ENCODE results near the gene TTLL1.
"Not testable (repeated sequence)": the region's sequence is repeated elsewhere in the genome, so short reads cannot be mapped to it uniquely, and the experiment has no call there.

TTLL1 gene

GRCh38 chr22:43014316-43014868, 74.8 kb downstream of the TTLL1 start:
- DNase-seq (ENCODE audit: low read depth in 2 of 2, low spot score in 1 of 2): no peak

- DNase-seq (ENCODE audit: low read depth in 2 of 2, low spot score in 1 of 2): no peak
Observed at GRCh38 chr22:43013355-43014315, 75.6 kb downstream of the TTLL1 start.

GRCh38 chr22:43012390-43012789, 76.8 kb downstream of the TTLL1 start:
- no peak for DNase-seq (ENCODE audit: low read depth in 2 of 2, low spot score in 1 of 2)

GRCh38 chr22:43011079-43011478, 78.1 kb downstream of the TTLL1 start:
- no peak for DNase-seq (ENCODE audit: low read depth in 2 of 2, low spot score in 1 of 2)

GRCh38 chr22:43009444-43009843, 79.7 kb downstream of the TTLL1 start:
- no peak for DNase-seq (ENCODE audit: low read depth in 2 of 2, low spot score in 1 of 2)

GRCh38 chr22:43008921-43009320, 80.3 kb downstream of the TTLL1 start:
- DNase-seq (ENCODE audit: low read depth in 2 of 2, low spot score in 1 of 2): no peak

- no peak for DNase-seq (ENCODE audit: low read depth in 2 of 2, low spot score in 1 of 2)
Observed at GRCh38 chr22:43008509-43008908, 80.7 kb downstream of the TTLL1 start.

- no peak for DNase-seq (ENCODE audit: low read depth in 2 of 2, low spot score in 1 of 2)
Observed at GRCh38 chr22:43007519-43008102, 81.6 kb downstream of the TTLL1 start.

- DNase-seq (ENCODE audit: low read depth in 2 of 2, low spot score in 1 of 2): no peak
Observed at GRCh38 chr22:43006753-43007152, 82.4 kb downstream of the TTLL1 start.

- DNase-seq (ENCODE audit: low read depth in 2 of 2, low spot score in 1 of 2): no peak
Observed at GRCh38 chr22:43006016-43006505, 83.1 kb downstream of the TTLL1 start.

- no peak for DNase-seq (ENCODE audit: low read depth in 2 of 2, low spot score in 1 of 2)
Observed at GRCh38 chr22:43005106-43005505, 84.1 kb downstream of the TTLL1 start.

GRCh38 chr22:43004362-43005035, 84.7 kb downstream of the TTLL1 start:
- no peak for DNase-seq (ENCODE audit: low read depth in 2 of 2, low spot score in 1 of 2)

GRCh38 chr22:43002202-43002586, 87.0 kb downstream of the TTLL1 start:
- DNase-seq (ENCODE audit: low read depth in 2 of 2, low spot score in 1 of 2): no peak

- no peak for DNase-seq (ENCODE audit: low read depth in 2 of 2, low spot score in 1 of 2)
Observed at GRCh38 chr22:43001271-43002201, 87.7 kb downstream of the TTLL1 start.

- DNase-seq (ENCODE audit: low read depth in 2 of 2, low spot score in 1 of 2): no peak
Observed at GRCh38 chr22:43000441-43001175, 88.6 kb downstream of the TTLL1 start.

- DNase-seq (ENCODE audit: low read depth in 2 of 2, low spot score in 1 of 2): no peak
Observed at GRCh38 chr22:42997582-42998090, 91.6 kb downstream of the TTLL1 start.

- no peak for DNase-seq (ENCODE audit: low read depth in 2 of 2, low spot score in 1 of 2)
Observed at GRCh38 chr22:42996646-42997365, 92.4 kb downstream of the TTLL1 start.

GRCh38 chr22:42995654-42996053, 93.5 kb downstream of the TTLL1 start:
- DNase-seq (ENCODE audit: low read depth in 2 of 2, low spot score in 1 of 2): not testable (repeated sequence)

Measured in stimulated activated CD8-positive, alpha-beta memory T cell treated with anti-CD3 and anti-CD28 coated beads, Interleukin-4, amount 100 ng/mL, for 4 hours (primary cell).